ENCODE results near the gene CDKN2C. TPM values are rescaled to one million over a fixed set of nuclear protein-coding genes. Genes with fewer than 3 reads are reported as not detected.
"Not testable (repeated sequence)": the region's sequence is repeated elsewhere in the genome, so short reads cannot be mapped to it uniquely, and the experiment has no call there.

The CDKN2C gene
- total RNA-seq, 1 donor from 2014 or later, result 14.9 TPM

DNA sequence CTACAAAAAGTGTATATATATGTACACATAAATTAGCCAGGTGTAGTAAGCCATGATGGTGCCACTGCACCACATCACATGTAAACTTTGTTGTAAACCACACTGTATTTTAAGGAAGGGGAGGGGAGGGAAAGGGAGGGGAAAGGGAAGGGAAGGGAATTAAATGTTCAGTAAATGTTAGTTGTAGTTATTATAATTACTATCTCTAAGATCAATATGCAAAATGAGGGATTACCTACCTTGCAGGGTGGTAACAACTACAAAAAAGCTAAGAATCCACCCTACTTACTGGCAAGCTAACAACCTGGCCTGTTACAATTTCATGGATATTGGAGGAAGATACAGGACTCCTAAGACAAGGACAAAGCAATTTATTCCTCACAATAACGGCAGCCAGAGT, 27.7 kb upstream of the CDKN2C start:
- intact Hi-C loops (cut with micrococcal nuclease), result no loop called here
- no peak overlapping the region for H3K27ac Mint-ChIP-seq
- no peaks in the 10 kb centered on the region for H3K27me3 Mint-ChIP-seq (ENCODE audit: insufficient read depth)
- H3K36me3 Mint-ChIP-seq (ENCODE audit: low read depth), result peaks cover 1% of the 10 kb centered on the region
- H3K9me3 Mint-ChIP-seq, result no peaks in the 10 kb centered on the region
- DNase-seq (ENCODE audit: low spot score), result no peak
- peaks cover 5% of the 10 kb centered on the region for H3K4me1 Mint-ChIP-seq (ENCODE audit: low read depth)
- no peak overlapping the region for H3K4me3 Mint-ChIP-seq

DNA sequence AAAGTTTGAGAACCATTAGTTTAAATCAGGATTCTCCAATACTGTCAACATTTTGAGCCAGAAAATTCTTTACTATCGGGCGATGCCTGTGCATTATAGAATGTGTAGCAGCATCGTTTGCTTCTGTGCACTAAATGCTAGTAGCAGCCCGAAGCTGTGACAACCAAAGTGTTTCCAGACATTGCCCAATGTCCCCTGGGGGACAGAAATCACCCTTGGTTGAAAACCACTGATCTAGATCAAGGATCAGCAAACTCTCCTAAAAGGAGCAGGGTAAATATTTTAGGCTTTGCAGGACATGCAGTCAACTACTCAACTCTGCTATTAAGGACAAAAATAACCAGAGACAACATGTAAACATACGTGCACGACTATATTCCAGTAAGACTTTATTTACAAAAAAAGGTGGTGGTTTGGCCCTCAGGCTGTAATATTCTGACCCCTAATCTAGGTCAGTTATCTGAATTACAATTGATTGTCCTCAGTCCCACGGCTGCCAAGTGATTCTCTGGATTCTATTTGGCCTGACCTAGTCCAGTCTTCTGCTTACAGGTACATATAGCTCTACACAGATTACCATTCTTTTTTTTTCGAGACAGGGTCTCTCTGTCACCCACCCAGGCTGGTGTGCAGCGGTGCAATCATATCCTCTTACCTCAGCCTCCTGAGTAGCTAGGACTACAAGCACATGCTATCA, 20.6 kb upstream of the CDKN2C start:
- DNase-seq (ENCODE audit: low spot score), result no peak
- peaks cover 7% of the 10 kb centered on the region for H3K36me3 Mint-ChIP-seq (ENCODE audit: low read depth)
- H3K9me3 Mint-ChIP-seq, result no peaks in the 10 kb centered on the region
- H3K27ac Mint-ChIP-seq, result no peak overlapping the region
- intact Hi-C loops (cut with micrococcal nuclease), result no loop called here
- no peaks in the 10 kb centered on the region for H3K27me3 Mint-ChIP-seq (ENCODE audit: insufficient read depth)
- H3K4me3 Mint-ChIP-seq, result no peak overlapping the region
- peaks cover 17% of the 10 kb centered on the region for H3K4me1 Mint-ChIP-seq (ENCODE audit: low read depth)

DNA sequence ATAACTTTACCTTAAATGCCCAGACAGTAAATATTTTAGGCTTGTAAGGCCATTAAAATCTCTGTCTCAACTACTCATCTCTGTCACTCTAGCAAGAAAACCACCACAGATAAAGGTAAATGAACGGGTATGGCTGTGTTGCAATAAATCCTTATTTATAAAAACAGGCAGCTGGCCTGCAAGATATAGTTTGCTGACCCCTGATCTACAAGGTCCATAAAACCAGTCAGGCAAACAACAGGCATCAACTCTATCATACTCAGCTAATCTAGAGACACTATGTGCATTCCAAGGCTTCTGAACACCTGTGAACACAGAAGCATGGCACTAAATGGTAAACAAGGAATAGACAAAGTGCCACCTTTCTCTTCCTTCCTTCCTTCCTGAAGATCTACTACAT, 19.6 kb upstream of the CDKN2C start:
- intact Hi-C loops (cut with micrococcal nuclease), result no loop called here

DNA sequence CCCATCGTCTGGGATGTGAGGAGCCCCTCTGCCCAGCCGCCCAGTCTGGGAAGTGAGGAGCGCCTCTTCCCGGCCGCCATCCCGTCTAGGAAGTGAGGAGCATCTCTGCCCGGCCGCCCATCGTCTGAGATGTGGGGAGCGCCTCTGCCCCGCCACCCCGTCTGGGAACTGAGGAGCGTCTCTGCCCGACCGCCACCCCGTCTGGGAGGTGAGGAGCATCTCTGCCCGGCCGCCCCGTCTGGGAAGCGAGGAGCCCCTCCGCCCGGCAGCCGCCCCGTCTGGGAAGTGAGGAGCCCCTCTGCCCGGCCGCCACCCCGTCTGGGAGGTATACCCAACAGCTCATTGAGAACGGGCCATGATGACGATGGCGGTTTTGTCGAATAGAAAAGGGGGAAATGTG, 17.5 kb upstream of the CDKN2C start:
- H3K9me3 Mint-ChIP-seq; H3K27ac Mint-ChIP-seq; H3K27me3 Mint-ChIP-seq (ENCODE audit: insufficient read depth); H3K4me3 Mint-ChIP-seq; DNase-seq (ENCODE audit: low spot score); H3K36me3 Mint-ChIP-seq (ENCODE audit: low read depth); intact Hi-C loops (cut with micrococcal nuclease): not testable (repeated sequence)
- H3K4me1 Mint-ChIP-seq (ENCODE audit: low read depth), result peaks cover 22% of the 10 kb centered on the region

More for the DNA sequence above, 19.6 kb upstream of the CDKN2C start:
- Mint-ChIP-seq H3K36me3 (ENCODE audit: low read depth) (peaks cover 7% of the 10 kb centered on the region), H3K4me3 (no peak overlapping the region), H3K9me3 (no peaks in the 10 kb centered on the region), H3K27ac (no peak overlapping the region), H3K27me3 (ENCODE audit: insufficient read depth) (no peaks in the 10 kb centered on the region), H3K4me1 (ENCODE audit: low read depth) (peaks cover 17% of the 10 kb centered on the region)
- DNase-seq (ENCODE audit: low spot score), result no peak

DNA sequence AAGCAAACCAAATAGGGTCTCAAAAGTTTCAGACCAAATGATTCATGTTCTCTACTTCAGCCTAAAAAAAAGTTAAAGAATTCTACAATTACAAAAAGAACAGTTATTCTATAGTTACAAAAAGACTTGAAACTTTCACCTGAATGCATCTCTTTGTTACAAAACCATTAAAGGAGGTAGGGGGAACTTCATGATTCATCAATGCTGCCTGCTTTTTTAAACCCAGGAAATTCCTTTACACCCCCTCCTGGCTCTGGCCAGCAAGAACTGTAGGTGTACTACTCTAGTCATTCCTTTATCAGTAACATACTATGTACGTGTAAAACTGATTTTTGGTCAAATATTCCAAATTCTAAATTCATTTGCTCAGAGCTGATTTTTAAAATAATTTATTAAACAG, 14.9 kb upstream of the CDKN2C start:
- Mint-ChIP-seq H3K9me3 (no peaks in the 10 kb centered on the region), H3K27me3 (ENCODE audit: insufficient read depth) (no peaks in the 10 kb centered on the region), H3K4me3 (no peak overlapping the region), H3K27ac (no peak overlapping the region), H3K36me3 (ENCODE audit: low read depth) (peaks cover 4% of the 10 kb centered on the region), H3K4me1 (ENCODE audit: low read depth) (peaks cover 24% of the 10 kb centered on the region)
- intact Hi-C loops (cut with micrococcal nuclease), result no loop called here
- no peak for DNase-seq (ENCODE audit: low spot score)

DNA sequence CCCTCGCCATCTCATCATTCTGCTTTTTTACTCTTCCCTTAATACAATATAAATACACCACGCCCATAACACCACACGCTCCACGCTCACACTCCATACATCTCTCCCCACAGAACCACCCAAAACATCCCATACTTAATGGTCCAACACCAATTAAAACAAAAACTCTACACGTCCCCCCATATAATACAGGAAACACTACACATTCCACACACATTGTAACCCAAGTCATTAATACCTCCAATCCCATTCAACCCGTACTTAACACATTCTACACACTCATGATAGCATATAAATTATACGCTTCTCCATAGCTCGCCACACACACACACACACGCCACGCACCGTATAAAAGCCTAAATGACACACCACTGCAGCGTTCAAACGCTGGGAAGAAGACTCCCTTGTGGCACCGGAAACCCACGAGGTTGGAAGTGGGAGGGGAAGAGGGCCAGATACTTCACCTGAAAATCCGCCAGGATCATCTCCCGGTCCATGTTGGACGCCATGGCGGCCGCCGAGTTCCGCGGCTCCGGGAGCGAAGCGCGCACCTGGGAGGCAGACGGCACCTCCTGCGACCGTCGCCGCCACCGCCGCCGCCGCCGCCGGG, 10.6 kb upstream of the CDKN2C start:
- intact Hi-C loops (cut with micrococcal nuclease), result no loop called here
- no peak for DNase-seq (ENCODE audit: low spot score)

DNA sequence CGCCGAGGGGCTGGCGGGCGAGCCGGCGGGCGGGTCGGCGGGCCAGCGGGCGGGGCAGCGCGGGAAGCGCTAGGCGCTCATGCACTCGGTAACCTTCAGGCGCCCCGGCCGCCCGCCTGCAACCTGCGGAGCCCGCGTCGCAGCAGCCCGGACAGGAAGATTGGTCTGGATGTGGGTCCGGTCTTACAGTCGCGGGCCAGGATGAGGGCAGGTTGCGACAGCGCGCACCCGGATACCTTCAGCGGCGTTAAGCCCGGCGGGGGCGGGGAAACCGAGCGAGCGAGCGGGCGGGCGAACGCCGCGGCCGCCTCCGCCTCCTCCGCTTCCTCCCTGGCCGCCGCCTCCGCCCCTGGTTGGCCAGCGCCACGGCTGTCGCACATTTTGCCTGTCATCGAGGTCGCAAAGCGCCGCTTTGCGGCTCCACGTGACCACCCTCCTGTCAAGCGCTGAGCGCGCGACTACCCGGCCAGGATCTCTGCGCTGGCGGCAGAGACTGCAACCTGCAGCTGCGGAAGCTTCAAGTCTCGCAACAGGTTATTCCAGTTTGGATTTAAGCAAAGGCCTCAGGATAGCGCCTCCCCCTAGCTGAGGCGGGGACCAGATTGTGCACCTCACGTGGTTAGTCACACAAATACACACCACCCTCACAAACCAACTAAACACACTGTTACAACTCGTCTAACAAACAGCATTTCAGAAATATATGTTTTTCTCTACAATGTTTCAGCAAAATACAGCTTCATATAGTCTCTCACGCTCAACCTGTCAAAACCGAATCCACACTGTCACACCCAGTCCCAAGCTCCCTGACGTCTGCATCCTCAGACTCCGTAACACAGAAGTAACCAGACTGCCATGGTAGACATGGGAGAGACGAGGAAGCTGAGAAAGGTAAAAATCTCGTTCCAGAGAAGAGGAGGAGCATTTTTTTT, 9.9 kb upstream of the CDKN2C start, which contains the start of gene FAF1:
Gene FAF1 (minus strand): TSS at position 355 of the 932 bp plus-strand sequence. CDS start 456 bp downstream, outside the sequence.
- peaks cover 23% of the 10 kb centered on the region for H3K4me1 Mint-ChIP-seq (ENCODE audit: low read depth)
- H3K36me3 Mint-ChIP-seq (ENCODE audit: low read depth), result peaks cover 8% of the 10 kb centered on the region
- intact Hi-C loops (cut with micrococcal nuclease), result loop anchor here (1.0 to 5.0 kb wide), 5 partner anchors 8 to 917 kb away; partner anchors contain the start of gene NRDC
- H3K9me3 Mint-ChIP-seq, result no peaks in the 10 kb centered on the region
- peak within 1 kb of the TSS; percentile 98 for H3K27ac Mint-ChIP-seq
- peaks cover 8% of the 10 kb centered on the region for H3K27me3 Mint-ChIP-seq (ENCODE audit: insufficient read depth)
- H3K4me3 Mint-ChIP-seq, result peak within 1 kb of the TSS; percentile 94
- peak; percentile 98 for DNase-seq (ENCODE audit: low spot score)

More for the DNA sequence above, 10.6 kb upstream of the CDKN2C start:
- peak overlapping the region; percentile 87 for H3K4me3 Mint-ChIP-seq
- H3K27ac Mint-ChIP-seq, result peak overlapping the region; percentile 50
- H3K4me1 Mint-ChIP-seq (ENCODE audit: low read depth), result peaks cover 23% of the 10 kb centered on the region
- no peaks in the 10 kb centered on the region for H3K9me3 Mint-ChIP-seq
- peaks cover 8% of the 10 kb centered on the region for H3K27me3 Mint-ChIP-seq (ENCODE audit: insufficient read depth)
- peaks cover 8% of the 10 kb centered on the region for H3K36me3 Mint-ChIP-seq (ENCODE audit: low read depth)

DNA sequence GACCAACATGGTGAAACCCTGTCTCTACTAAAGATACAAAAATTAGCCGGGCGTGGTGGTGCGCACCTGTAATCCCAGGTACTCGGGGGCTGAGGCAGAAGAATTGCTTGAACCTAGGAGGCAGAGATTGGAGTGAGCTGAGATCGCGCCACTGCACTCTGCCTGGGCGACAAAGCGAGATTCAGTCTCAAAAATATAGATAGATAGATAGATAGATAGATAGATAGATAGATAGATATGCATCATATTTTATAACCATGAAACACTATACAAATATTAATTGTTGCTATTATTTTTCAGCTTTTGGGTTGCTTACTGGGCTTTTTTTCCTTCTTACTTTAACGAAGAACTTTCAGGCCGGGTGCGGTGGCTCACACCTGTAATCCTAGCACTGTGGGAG, 5.2 kb upstream of the CDKN2C start:
- no peak overlapping the region for H3K4me3 Mint-ChIP-seq
- peaks cover 7% of the 10 kb centered on the region for H3K36me3 Mint-ChIP-seq (ENCODE audit: low read depth)
- DNase-seq (ENCODE audit: low spot score), result no peak
- H3K27me3 Mint-ChIP-seq (ENCODE audit: insufficient read depth), result peaks cover 13% of the 10 kb centered on the region
- peaks cover 21% of the 10 kb centered on the region for H3K4me1 Mint-ChIP-seq (ENCODE audit: low read depth)
- intact Hi-C loops (cut with micrococcal nuclease), result loop anchor here (5.0 kb wide), 3 partner anchors 912 to 1762 kb away; partner anchors contain the start of genes BTF3L4, NRDC, TXNDC12 and ZYG11B
- H3K27ac Mint-ChIP-seq, result no peak overlapping the region
- no peaks in the 10 kb centered on the region for H3K9me3 Mint-ChIP-seq

DNA sequence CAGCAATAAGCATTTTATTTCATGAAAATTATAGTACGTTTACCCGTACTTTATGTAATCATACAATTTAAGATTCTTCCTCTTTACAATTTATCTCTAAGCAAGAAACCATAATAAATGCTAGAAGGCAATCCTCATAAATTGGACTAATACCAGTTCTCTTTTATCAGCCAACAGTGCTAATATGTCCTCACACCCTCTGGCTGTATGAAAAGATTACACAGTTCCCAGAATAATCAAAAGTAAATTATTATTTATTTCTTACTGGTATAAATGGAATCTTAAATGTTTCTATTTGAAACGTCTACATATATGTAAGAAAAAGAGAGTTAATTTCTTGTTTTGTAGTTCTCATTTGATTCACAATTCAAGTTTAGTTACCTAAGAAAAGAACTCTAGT, 3.1 kb upstream of the CDKN2C start:
- peak overlapping the region; percentile 99 for H3K4me3 Mint-ChIP-seq

DNA sequence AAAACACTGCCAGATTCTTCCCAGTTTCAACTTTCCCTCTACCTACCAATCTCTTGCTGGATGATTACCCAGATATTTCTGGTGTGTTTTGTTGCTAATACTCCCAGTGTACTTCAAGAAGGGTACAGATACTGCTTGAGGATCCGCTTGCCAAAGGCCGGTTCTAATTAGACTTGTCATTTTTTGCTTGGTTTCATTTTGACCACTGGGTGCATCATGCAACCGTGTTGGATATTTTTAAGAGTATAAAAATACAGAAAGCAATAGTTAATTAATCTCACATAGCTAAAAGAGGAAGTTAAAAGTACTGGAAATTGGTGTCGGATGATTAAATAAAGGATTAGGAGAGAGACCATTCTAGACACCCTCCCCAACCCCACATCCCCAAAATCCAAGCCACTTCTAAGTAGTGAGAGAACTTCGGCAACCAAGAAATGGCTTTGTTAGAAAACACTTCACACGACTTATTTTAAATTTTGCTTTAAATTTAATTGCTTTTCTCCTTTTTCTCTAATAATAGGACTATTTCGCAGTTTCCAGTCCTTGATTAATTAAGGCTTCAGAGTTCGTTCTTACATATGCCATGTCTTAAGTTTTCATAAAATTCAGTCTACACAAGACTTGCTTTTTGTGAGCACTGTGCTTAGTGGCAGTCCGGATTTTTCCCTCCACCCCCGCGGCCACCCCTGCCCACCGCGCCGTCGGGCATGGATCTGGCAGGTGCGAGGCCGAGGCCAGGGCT, 2.5 kb upstream of the CDKN2C start:
- H3K27ac Mint-ChIP-seq, result peak overlapping the region; percentile 84
- no peaks in the 10 kb centered on the region for H3K9me3 Mint-ChIP-seq
- intact Hi-C loops (cut with micrococcal nuclease), result loop anchor here (1.0 to 5.0 kb wide), 5 partner anchors 7 to 1760 kb away; partner anchors contain the start of genes BTF3L4, FAF1, TXNDC12 and ZYG11B
- H3K4me3 Mint-ChIP-seq, result peak overlapping the region; percentile 99
- peaks cover 37% of the 10 kb centered on the region for H3K4me1 Mint-ChIP-seq (ENCODE audit: low read depth)
- H3K36me3 Mint-ChIP-seq (ENCODE audit: low read depth), result peaks cover 7% of the 10 kb centered on the region
- DNase-seq (ENCODE audit: low spot score), result no peak
- H3K27me3 Mint-ChIP-seq (ENCODE audit: insufficient read depth), result peaks cover 13% of the 10 kb centered on the region

More for the DNA sequence above, 3.1 kb upstream of the CDKN2C start:
- Mint-ChIP-seq H3K36me3 (ENCODE audit: low read depth) (peaks cover 5% of the 10 kb centered on the region), H3K9me3 (no peaks in the 10 kb centered on the region), H3K27ac (no peak overlapping the region), H3K4me1 (ENCODE audit: low read depth) (peaks cover 34% of the 10 kb centered on the region), H3K27me3 (ENCODE audit: insufficient read depth) (peaks cover 13% of the 10 kb centered on the region)
- intact Hi-C loops (cut with micrococcal nuclease), result loop anchor here (5.0 kb wide), 2 partner anchors 1090 to 1760 kb away; partner anchors contain the start of genes BTF3L4, TXNDC12 and ZYG11B
- no peak for DNase-seq (ENCODE audit: low spot score)

DNA sequence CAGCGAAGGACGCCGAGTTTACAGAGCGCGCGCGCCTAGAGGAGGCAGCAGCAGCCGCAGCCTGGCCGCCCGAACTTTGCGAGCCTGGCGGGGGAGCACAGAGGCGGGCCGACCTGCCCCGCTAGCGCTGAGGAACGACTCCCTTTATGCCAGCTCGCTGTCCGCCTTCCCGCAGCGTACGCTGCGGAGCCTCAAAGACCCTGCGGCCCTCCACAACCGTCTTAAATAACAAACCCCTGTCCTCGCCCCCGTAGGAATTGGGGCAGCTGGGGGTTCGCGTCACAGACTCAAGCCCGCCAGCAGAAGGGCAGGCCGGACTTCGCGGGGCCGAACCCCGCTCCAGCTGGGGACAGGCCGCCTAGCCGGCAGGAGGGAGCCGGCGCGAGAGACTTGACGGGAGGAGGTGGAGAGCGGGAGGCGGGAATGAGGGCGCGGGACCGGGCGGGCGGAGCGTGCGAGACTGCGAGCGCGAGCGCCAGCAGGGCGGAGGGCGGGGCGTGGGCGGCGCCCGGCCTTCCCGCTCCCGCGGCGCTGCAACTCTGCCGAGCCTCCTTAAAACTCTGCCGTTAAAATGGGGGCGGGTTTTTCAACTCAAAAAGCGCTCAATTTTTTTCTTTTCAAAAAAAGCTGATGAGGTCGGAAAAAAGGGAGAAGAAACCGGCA, 1.8 kb upstream of the CDKN2C start:
- Mint-ChIP-seq H3K4me3 (peak overlapping the region; percentile 99), H3K27me3 (ENCODE audit: insufficient read depth) (peaks cover 10% of the 10 kb centered on the region), H3K27ac (peak overlapping the region; percentile 98), H3K36me3 (ENCODE audit: low read depth) (peaks cover 10% of the 10 kb centered on the region), H3K9me3 (no peaks in the 10 kb centered on the region), H3K4me1 (ENCODE audit: low read depth) (peaks cover 39% of the 10 kb centered on the region)
- intact Hi-C loops (cut with micrococcal nuclease), result loop anchor here (1.0 to 5.0 kb wide), 5 partner anchors 8 to 1759 kb away; partner anchors contain the start of genes BTF3L4, FAF1, TXNDC12 and ZYG11B
- peak; percentile 82 for DNase-seq (ENCODE audit: low spot score)
